HT1080 (cell line): Measurements from ENCODE around the gene WFDC10B. TPM values are rescaled to one million over a fixed set of nuclear protein-coding genes. Genes with fewer than 3 reads are reported as not detected.
"Not testable (repeated sequence)": the region's sequence is repeated elsewhere in the genome, so short reads cannot be mapped to it uniquely, and the experiment has no call there.

Experiments
- DNase-seq: peaks from one replicate; pipeline ENCODE4 v3.0.0-alpha.2; 2015; ENCODE audit warnings: low read depth
- small RNA-seq: library from RNA; depleted of rRNA; stranded (forward); fragments of <200 nt; gene quantifications from one replicate; pipeline ENCODE3, GENCODE V24; 2014
- total RNA-seq: library from RNA; depleted of rRNA; stranded (reverse); fragments of >200 nt; shearing (Covaris generic); gene quantifications from 2 replicates; pipeline ENCODE4 v1.2.3, GENCODE V29; 2014; rRNA removed

Gene WFDC10B
- total RNA-seq, 1 experiment from 2014 or later = 0.39 TPM

DNA sequence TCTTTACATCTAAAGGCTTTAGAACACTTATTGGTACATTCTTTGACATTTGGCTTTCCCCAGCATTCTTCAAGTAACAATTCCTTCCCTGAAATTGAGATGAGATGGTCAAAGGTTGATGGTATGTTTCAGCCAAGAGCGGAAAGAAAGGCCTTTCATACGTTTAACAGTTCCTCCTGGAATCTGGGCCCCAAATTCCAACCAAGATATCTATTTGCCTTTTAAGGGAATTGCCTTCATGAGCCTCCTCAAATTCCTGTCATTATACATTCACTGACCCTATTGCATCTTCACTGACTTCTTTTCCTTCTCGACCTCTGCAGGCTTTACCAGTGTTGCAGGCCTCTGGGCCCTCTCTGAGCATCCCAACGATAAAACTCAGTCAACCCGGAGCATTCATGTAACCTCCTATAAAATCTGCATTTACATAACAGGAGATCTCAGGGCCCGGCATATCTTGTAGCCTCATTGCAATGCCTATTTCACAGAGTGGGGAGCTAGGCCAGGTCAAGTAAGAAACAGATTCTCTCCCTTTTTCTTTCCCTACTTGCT is 55.4 kb downstream of the WFDC10B start:
- DNase-seq = no peak

DNA sequence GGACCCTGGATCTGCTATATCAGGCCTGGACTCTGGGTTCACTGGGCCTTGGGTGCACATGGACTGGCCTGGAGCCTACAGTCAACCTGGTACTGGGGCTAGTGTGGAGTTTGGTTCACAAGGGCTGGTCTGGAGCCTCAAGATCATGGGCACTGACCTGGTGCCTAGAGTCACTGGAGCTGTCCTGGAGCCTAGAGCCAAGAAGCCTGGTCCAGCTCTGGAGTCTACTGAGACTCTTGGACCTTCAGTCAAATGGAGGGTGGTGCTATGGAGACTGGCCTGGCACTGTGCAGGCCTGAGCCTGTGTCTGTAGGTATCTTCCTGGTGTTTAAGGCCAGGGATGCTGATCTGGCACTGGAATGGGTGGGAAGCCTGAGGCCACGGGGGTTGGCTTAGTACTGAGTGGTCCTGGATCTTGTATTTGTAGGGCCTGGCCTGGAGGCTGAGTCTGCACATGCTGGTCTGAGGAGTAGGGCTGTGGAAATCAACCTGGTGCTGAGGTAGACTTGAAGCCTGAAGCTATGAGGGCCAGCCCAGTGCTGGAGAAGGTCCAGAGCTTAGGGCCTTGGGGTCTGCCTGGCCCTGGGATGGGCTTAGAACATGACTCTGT is 57.3 kb downstream of the WFDC10B start:
- DNase-seq = no peak

GRCh38 chr20:45646875-45647274 is 57.9 kb downstream of the WFDC10B start:
- no peak for DNase-seq

GRCh38 chr20:45645869-45646268 is 59.0 kb downstream of the WFDC10B start:
- DNase-seq = not testable (repeated sequence)

DNA sequence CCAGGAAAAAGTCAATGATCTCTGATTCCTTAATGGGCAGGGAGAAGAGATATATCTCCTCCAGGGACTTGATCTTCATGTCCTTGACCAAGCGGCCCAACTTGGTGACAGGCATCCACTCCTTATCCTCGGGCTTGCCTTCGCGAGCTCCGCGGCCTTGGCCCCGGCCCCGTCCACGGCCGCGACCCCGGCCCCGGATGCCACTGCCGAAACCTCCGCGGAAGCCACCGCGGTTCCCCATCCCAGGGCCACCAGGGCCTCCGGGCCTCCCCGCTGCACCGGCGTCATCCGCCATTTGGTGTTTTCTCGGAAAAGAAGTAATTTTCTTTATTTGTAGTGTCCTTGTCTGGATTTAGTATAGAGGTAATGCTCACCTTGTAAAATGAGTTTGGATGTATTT is 63.7 kb downstream of the WFDC10B start:
- DNase-seq = not testable (repeated sequence)

GRCh38 chr20:45639687-45640086 is 65.1 kb downstream of the WFDC10B start:
- DNase-seq = no peak

DNA sequence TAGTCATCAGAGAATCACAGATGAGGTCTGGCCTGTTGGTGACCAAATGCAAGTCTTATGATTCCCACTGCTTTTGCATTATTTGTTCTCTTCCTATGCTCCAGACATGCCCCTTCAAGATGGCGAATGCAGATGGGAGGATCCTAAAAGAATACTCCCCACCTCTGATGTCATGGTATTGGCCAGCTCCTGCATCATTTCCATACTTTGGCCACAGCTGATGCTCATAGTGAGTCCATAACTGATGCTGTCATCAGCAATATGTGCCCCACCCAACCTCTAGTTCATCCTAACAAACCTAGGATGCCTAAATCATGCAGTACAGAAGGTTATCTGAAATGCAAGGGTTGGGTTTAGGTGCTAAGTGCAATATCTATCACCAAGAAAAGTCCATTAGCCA is 68.3 kb downstream of the WFDC10B start:
- no peak for DNase-seq

Small RNAs within 50 kb of the gene (small RNA-seq; reads per million reads assigned to genes)
- gene MIR3617 (not detected), gene SPINT5P (not detected)

Other genes with a start within 250 kb of the WFDC10B start
- gene WFDC2, start 235.3 kb downstream of the WFDC10B start, total RNA-seq = not detected in 2 replicates
- gene SPINT3, start 189.4 kb downstream of the WFDC10B start, total RNA-seq = not detected in 2 replicates
- gene WFDC6, start 165.5 kb downstream of the WFDC10B start, total RNA-seq = not detected in 2 replicates
- gene EPPIN, start 157.6 kb downstream of the WFDC10B start, total RNA-seq = not detected in 2 replicates
- gene WFDC8, start 125.7 kb downstream of the WFDC10B start, total RNA-seq = not detected in 2 replicates
- not detected in 2 replicates for gene WFDC10A, start 75.3 kb downstream of the WFDC10B start, total RNA-seq
- not detected in 2 replicates for gene WFDC9, start 73.7 kb downstream of the WFDC10B start, total RNA-seq
- gene WFDC11, start 34.8 kb downstream of the WFDC10B start, total RNA-seq = not detected in 2 replicates
- not detected in 2 replicates for gene WFDC13, start 3.0 kb downstream of the WFDC10B start, total RNA-seq
- not detected in 2 replicates for gene SPINT4, start 17.3 kb upstream of the WFDC10B start, total RNA-seq
- gene WFDC3, start 86.9 kb upstream of the WFDC10B start, total RNA-seq = 0.31 and 3.1 TPM in 2 replicates
- gene DNTTIP1, start 86.9 kb upstream of the WFDC10B start, total RNA-seq = 63.7 and 101 TPM in 2 replicates
- gene UBE2C, start 107.6 kb upstream of the WFDC10B start, total RNA-seq = 287 and 392 TPM in 2 replicates
- not detected in 2 replicates for gene TNNC2, start 122.3 kb upstream of the WFDC10B start, total RNA-seq
- gene SNX21, start 128.8 kb upstream of the WFDC10B start, total RNA-seq = 38.5 and 39.6 TPM in 2 replicates
- gene ACOT8, start 152.4 kb upstream of the WFDC10B start, total RNA-seq = 38.3 and 43.1 TPM in 2 replicates
- gene ZSWIM3, start 152.6 kb upstream of the WFDC10B start, total RNA-seq = 6.0 and 6.1 TPM in 2 replicates
- 8.1 and 13.8 TPM in 2 replicates for gene ZSWIM1, start 176.2 kb upstream of the WFDC10B start, total RNA-seq
- 0.33 and 0.34 TPM in 2 replicates for gene SPATA25, start 182.6 kb upstream of the WFDC10B start, total RNA-seq
- 1.3 and 2.1 TPM in 2 replicates for gene NEURL2, start 186.2 kb upstream of the WFDC10B start, total RNA-seq
- gene CTSA, start 186.3 kb upstream of the WFDC10B start, total RNA-seq = 84.1 and 115 TPM in 2 replicates
- gene PLTP, start 207.1 kb upstream of the WFDC10B start, total RNA-seq = 0.16 TPM in 1 of 2 replicates, not detected in the other
- gene PCIF1, start 229.7 kb upstream of the WFDC10B start, total RNA-seq = 12.4 and 17.7 TPM in 2 replicates